MCF 10A (cell line): ENCODE results near the gene WDR43. TPM values are rescaled to one million over a fixed set of nuclear protein-coding genes. Genes with fewer than 3 reads are reported as not detected.

Source experiments
- Bru-seq: library from RNA; stranded (reverse); fragments of 400-500 nt; gene quantifications from one replicate; lab custom pipeline; 2021; lab: Mats Ljungman, UMichigan
- BruChase-seq, 2 experiments: library from RNA; stranded (reverse); fragments of 400-500 nt; gene quantifications; one replicate each; lab custom pipeline; 2021; lab: Mats Ljungman, UMichigan
- BruUV-seq: library from RNA; stranded (reverse); fragments of 400-500 nt; replicated peaks from 2 replicates; lab custom pipeline; 2021; lab: Mats Ljungman, UMichigan
- CTCF ChIA-PET: fragments of 300-600 bp; sonication (Branson Sonifier 250); formaldehyde crosslinking; extraction: SDS; loops from one replicate; lab custom pipeline; 2021; ENCODE audit warnings: antibody characterized with exemption, inconsistent platforms; lab: Yijun Ruan, JAX
- POLR2A ChIA-PET: fragments of 300-600, 350-650 bp; sonication (Branson Sonifier 250); formaldehyde crosslinking; extraction: SDS; loops from one replicate; lab custom pipeline; 2020; ENCODE audit warnings: antibody characterized with exemption, inconsistent platforms; lab: Yijun Ruan, JAX
- DNase-seq: peaks from one replicate; pipeline ENCODE4 v3.0.0-alpha.2; 2018; ENCODE audit not compliant: unreplicated experiment
- H3K27ac Mint-ChIP-seq: one replicate; pipeline ENCODE4 v1.8.0; 2022; ENCODE audit warnings: mild to moderate bottlenecking, low read depth, mixed read lengths; ENCODE audit not compliant: unreplicated experiment
- H3K27me3 Mint-ChIP-seq: one replicate; pipeline ENCODE4 v1.8.0; 2022; ENCODE audit warnings: mixed read lengths; ENCODE audit not compliant: insufficient read depth, unreplicated experiment
- H3K36me3 Mint-ChIP-seq: one replicate; pipeline ENCODE4 v1.8.0; 2022; ENCODE audit warnings: mild to moderate bottlenecking, moderate library complexity, mixed read lengths; ENCODE audit not compliant: insufficient read depth, unreplicated experiment
- H3K4me1 Mint-ChIP-seq: one replicate; pipeline ENCODE4 v1.8.0; 2022; ENCODE audit warnings: mixed read lengths; ENCODE audit not compliant: insufficient read depth, unreplicated experiment
- H3K4me3 Mint-ChIP-seq: one replicate; pipeline ENCODE4 v1.8.0; 2022; ENCODE audit warnings: mild to moderate bottlenecking, moderate library complexity, mixed read lengths; ENCODE audit not compliant: unreplicated experiment
- H3K9me3 Mint-ChIP-seq: one replicate; pipeline ENCODE4 v1.8.0; 2022; ENCODE audit warnings: mixed read lengths; ENCODE audit not compliant: unreplicated experiment
- intact Hi-C: fragments of 100-400 bp; cut with micrococcal nuclease; formaldehyde crosslinking; loops from 2 replicates; pipeline ENCODE4 v1.14.1; 2022
- long read RNA-seq: library from polyadenylated mRNA; stranded (forward); transcript quantifications from one replicate; pipeline ENCODE4 v2.0.0, GENCODE V29; 2022
- total RNA-seq: library from RNA; stranded (reverse); gene quantifications from 2 replicates; pipeline ENCODE4 v1.2.3, GENCODE V29; 2022
- TF ChIP-seq, protein P1 (sequence below): fragments of 200-600 bp; IDR thresholded peaks from one replicate; pipeline ENCODE4 v1.8.0; 2022; ENCODE audit warnings: antibody characterized with exemption, mild to moderate bottlenecking; ENCODE audit not compliant: unreplicated experiment

Gene WDR43, protein sequence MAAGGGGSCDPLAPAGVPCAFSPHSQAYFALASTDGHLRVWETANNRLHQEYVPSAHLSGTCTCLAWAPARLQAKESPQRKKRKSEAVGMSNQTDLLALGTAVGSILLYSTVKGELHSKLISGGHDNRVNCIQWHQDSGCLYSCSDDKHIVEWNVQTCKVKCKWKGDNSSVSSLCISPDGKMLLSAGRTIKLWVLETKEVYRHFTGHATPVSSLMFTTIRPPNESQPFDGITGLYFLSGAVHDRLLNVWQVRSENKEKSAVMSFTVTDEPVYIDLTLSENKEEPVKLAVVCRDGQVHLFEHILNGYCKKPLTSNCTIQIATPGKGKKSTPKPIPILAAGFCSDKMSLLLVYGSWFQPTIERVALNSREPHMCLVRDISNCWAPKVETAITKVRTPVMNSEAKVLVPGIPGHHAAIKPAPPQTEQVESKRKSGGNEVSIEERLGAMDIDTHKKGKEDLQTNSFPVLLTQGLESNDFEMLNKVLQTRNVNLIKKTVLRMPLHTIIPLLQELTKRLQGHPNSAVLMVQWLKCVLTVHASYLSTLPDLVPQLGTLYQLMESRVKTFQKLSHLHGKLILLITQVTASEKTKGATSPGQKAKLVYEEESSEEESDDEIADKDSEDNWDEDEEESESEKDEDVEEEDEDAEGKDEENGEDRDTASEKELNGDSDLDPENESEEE
- total RNA-seq, result 100 and 160 TPM in 2 replicates
- Bru-seq, nascent RNA, result percentile 98 among the genes with signal in this experiment
- percentile 94 among the genes with signal in this experiment for BruChase-seq, experiment 1, labeled RNA remaining after a 6-hour chase
- BruChase-seq, experiment 2, labeled RNA remaining after a 2-hour chase, result percentile 96 among the genes with signal in this experiment
- long read RNA-seq, transcript WDR43-202 (18 exons, 3,533 nt), result major isoform, 300 of 333 reads
- long read RNA-seq, partial matches to known transcripts, result 14 of 333 reads
- long read RNA-seq, other reads (novel, unspliced or antisense), result 19 of 333 reads

DNA sequence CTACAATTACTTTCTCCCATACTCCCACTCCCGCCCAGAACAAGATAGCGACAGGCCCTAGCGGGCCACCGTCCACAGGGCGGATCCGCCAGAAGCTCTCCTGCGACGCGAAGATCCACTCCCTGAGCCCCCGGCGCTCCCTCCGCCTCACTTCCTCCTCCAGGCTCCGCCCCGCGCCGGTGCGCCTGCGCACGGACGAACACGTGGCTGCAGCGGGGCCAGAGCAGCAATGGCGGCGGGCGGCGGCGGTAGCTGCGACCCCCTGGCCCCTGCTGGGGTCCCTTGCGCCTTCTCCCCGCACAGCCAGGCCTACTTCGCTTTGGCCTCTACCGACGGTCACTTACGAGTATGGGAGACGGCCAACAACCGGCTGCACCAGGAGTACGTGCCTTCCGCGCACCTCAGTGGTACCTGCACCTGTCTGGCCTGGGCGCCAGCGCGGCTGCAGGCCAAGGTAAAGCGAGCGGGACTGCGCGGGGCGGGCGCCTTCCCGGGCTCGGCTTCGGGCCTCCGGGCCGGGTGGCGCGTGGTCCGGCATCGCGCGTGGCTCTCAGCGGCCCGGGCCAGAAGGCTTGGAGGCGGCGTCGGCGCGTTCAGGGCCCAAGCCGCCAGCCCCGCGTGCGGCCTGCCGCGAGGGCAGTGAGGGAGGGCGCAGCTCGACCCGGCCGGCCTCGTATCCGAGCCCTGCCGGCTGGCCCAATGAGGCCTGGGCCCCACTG lies at the start of gene WDR43:
TSS of gene WDR43 (plus strand) at position 198 of the 719 bp plus-strand sequence. CDS start at position 230, 32 bp downstream.
- peak within 1 kb of the TSS; percentile 92 for H3K27ac Mint-ChIP-seq
- ChIA-PET CTCF (interaction anchor here (0.6 to 0.7 kb wide), 2 partner anchors 54 to 328 kb away, joined by 4 to 5 read pairs; no protein-coding TSS in a partner anchor), POLR2A (interaction anchor here (0.6 to 6.9 kb wide), 23 partner anchors 11 to 818 kb away, joined by 3 to 79 read pairs (median 5); partner anchors contain the start of genes PPP1CB and TRMT61B)
- no peaks in the 10 kb centered on the region for H3K27me3 Mint-ChIP-seq
- TF ChIP-seq, protein P1, sequence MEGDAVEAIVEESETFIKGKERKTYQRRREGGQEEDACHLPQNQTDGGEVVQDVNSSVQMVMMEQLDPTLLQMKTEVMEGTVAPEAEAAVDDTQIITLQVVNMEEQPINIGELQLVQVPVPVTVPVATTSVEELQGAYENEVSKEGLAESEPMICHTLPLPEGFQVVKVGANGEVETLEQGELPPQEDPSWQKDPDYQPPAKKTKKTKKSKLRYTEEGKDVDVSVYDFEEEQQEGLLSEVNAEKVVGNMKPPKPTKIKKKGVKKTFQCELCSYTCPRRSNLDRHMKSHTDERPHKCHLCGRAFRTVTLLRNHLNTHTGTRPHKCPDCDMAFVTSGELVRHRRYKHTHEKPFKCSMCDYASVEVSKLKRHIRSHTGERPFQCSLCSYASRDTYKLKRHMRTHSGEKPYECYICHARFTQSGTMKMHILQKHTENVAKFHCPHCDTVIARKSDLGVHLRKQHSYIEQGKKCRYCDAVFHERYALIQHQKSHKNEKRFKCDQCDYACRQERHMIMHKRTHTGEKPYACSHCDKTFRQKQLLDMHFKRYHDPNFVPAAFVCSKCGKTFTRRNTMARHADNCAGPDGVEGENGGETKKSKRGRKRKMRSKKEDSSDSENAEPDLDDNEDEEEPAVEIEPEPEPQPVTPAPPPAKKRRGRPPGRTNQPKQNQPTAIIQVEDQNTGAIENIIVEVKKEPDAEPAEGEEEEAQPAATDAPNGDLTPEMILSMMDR, result no peak
- peaks cover 27% of the 10 kb centered on the region for H3K4me1 Mint-ChIP-seq
- intact Hi-C loops, result loop anchor here (2.0 to 5.0 kb wide), 3 partner anchors 24 to 328 kb away; partner anchors contain the start of gene TRMT61B
- peaks cover 20% of the 10 kb centered on the region for H3K36me3 Mint-ChIP-seq
- BruUV-seq, result TSS peak; percentile 39
- peak; percentile 98 for DNase-seq
- no peaks in the 10 kb centered on the region for H3K9me3 Mint-ChIP-seq
- peak within 1 kb of the TSS; percentile 88 for H3K4me3 Mint-ChIP-seq

DNA sequence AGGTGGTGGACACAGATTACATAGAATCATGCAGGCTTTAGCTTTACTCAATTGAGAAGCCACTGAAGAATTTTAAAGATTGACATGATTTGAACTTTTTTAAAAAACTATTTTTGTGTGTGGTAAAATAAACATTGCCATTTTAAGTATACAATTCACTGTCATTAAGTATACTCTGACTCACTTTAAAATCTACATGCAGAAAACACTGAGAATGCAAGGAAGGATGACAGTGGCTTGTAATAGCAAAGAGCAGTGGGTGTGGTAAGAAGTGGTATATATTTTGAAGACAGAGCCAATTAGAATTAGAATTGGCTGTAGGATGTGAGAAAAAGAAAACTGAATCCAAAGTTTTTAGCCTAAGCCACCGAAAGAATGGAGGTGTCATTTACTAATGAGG lies 39.3 kb upstream of the WDR43 start:
- peaks cover 27% of the 10 kb centered on the region for H3K36me3 Mint-ChIP-seq
- CTCF ChIA-PET, result interaction anchor here (0.6 kb wide), 1 partner anchor 1240 kb away, joined by 3 read pairs; no protein-coding TSS in a partner anchor
- BruUV-seq, result no TSS peak
- H3K27ac Mint-ChIP-seq, result no peak overlapping the region
- TF ChIP-seq, protein P1, result no peak
- POLR2A ChIA-PET, result interaction anchor here (1.0 to 3.5 kb wide), 3 partner anchors 9 to 15 kb away, joined by 3 to 14 read pairs (median 3); partner anchors contain the start of gene TRMT61B
- H3K4me1 Mint-ChIP-seq, result peaks cover 4% of the 10 kb centered on the region
- H3K9me3 Mint-ChIP-seq, result no peaks in the 10 kb centered on the region
- no peak for DNase-seq
- no peaks in the 10 kb centered on the region for H3K27me3 Mint-ChIP-seq
- intact Hi-C loops, result no loop called here
- no peak overlapping the region for H3K4me3 Mint-ChIP-seq

DNA sequence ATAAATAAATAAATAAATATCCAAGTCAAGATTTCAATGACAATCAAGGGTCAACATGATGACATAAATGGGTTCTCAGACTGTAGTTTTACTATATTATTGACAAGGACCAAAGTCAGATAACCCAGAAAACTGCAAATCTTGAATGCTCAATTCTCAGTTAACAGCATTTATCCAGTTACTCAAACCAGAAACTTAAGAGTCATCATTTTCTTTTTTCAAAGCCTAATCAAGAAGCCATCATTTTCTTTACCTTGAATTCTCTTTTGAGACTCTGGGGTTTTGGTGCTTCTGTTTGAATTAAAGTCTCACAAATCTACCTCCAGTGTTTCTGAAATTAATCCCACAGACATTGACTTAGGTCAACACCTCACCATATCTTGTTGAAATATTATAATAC lies 38.5 kb upstream of the WDR43 start:
- no peak overlapping the region for H3K4me3 Mint-ChIP-seq
- no peaks in the 10 kb centered on the region for H3K9me3 Mint-ChIP-seq
- H3K27ac Mint-ChIP-seq, result no peak overlapping the region
- no peak for DNase-seq
- intact Hi-C loops, result no loop called here
- ChIA-PET CTCF (no interaction called here), POLR2A (interaction anchor here (0.7 to 3.5 kb wide), 2 partner anchors 12 to 39 kb away, joined by 3 to 14 read pairs; partner anchors contain the start of gene WDR43)
- TF ChIP-seq, protein P1, result no peak
- peaks cover 4% of the 10 kb centered on the region for H3K4me1 Mint-ChIP-seq
- no TSS peak for BruUV-seq
- no peaks in the 10 kb centered on the region for H3K27me3 Mint-ChIP-seq
- H3K36me3 Mint-ChIP-seq, result peaks cover 32% of the 10 kb centered on the region
